HUES48 (cell line): ENCODE data around the gene DBT.
"Not testable (repeated sequence)": the region's sequence is repeated elsewhere in the genome, so short reads cannot be mapped to it uniquely, and the experiment has no call there.

ENCODE experiments used
- H3K27ac ChIP-seq: one replicate; pipeline ENCODE4 v1.7.0; 2013; ENCODE audit warnings: low read depth, low read length, inconsistent platforms
- H3K27me3 ChIP-seq: 2 replicates; pipeline ENCODE4 v1.6.1; 2013; ENCODE audit warnings: mild to moderate bottlenecking, low read length; ENCODE audit not compliant: control insufficient read depth, insufficient read depth
- H3K36me3 ChIP-seq: 2 replicates; pipeline ENCODE4 v1.6.1; 2013; ENCODE audit warnings: low read length; ENCODE audit not compliant: control insufficient read depth, insufficient read depth
- H3K4me1 ChIP-seq: 2 replicates; pipeline ENCODE4 v1.6.1; 2013; ENCODE audit warnings: mild to moderate bottlenecking, low read length; ENCODE audit not compliant: control insufficient read depth, insufficient read depth
- H3K4me3 ChIP-seq: 2 replicates; pipeline ENCODE4 v1.5.1; 2013; ENCODE audit warnings: mild to moderate bottlenecking, low read depth, low read length
- H3K9ac ChIP-seq: 2 replicates; pipeline ENCODE4 v1.6.1; 2013; ENCODE audit warnings: mild to moderate bottlenecking, low read depth, low read length, moderate library complexity
- H3K9me3 ChIP-seq: 2 replicates; pipeline ENCODE4 v1.6.1; 2013; ENCODE audit warnings: low read length; ENCODE audit not compliant: control insufficient read depth, insufficient read depth

The DBT gene

DNA sequence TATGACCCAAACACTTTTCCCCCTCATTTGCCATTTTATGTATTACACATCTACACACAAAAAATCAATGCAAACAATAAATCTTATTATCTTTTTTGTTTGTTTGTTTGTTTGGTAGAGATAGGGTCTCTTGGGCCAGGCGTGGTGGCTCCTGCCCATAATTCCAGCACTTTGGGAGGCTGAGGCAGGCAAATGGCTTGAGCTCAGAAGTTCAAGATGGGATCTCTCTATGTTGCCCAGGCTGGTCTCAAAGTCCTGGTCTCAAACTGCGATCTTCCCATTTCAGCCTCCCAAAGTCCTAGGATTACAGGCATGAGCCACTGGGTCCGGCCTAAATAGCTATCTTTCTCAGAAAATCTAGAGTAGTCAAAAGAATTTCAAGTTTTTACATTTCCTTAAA lies 1.2 kb upstream of the DBT start:
- peaks cover 19% of the 10 kb centered on the region for H3K4me1 ChIP-seq
- H3K4me3 ChIP-seq: no peak overlapping the region
- H3K36me3 ChIP-seq: peaks cover 5% of the 10 kb centered on the region; the same call in 1 of the 2 replicates

DNA sequence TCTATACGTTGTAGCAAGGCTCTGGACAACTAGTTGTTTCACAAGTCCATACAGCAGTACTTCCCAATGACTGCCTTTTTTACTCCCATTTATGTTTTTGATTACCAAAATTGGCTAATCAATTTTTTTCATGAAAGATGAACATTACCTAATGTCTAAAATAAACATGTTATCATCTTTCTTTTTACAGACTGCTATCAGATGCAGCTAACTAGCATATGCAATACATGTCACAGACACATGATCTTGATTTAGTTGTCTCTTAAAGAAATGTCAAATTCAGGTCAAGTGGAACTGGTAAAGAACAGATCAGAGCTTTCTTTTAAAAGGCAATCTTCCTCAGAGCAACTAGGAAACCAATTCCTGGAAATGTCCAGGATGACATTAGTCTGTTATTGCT lies 630 bp upstream of the DBT start:
- peak overlapping the region; percentile 16 for H3K27ac ChIP-seq
- H3K27me3 ChIP-seq: no peaks in the 10 kb centered on the region
- H3K9me3 ChIP-seq: no peaks in the 10 kb centered on the region
- peaks cover 19% of the 10 kb centered on the region for H3K4me1 ChIP-seq
- H3K9ac ChIP-seq: no peak overlapping the region
- H3K36me3 ChIP-seq: peaks cover 5% of the 10 kb centered on the region; the same call in 1 of the 2 replicates
- peak overlapping the region; percentile 95 for H3K4me3 ChIP-seq

More for the DNA sequence above, 1.2 kb upstream of the DBT start:
- no peaks in the 10 kb centered on the region for H3K27me3 ChIP-seq
- no peaks in the 10 kb centered on the region for H3K9me3 ChIP-seq
- no peak overlapping the region for H3K27ac ChIP-seq
- H3K9ac ChIP-seq: no peak overlapping the region

DNA sequence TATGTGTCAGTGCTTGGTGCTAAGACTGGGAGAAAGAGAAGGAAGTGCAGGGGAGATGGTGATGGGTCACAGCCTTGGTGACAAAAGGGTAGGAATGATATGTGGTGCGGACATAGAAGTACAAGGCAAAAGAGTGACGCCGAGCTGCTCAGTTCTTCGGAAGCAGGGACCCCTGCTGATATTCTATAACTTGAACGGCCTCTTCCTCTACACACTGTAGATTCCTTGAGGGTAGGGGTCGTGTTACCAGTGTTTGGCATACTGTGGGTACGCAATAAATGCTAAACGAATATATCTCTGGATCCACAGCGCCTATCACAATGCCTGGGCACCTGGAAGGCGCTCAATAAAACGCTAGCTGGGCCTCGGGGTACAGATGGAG lies 488 bp downstream of the DBT start:
- peak overlapping the region; percentile 95 for H3K9ac ChIP-seq

DNA sequence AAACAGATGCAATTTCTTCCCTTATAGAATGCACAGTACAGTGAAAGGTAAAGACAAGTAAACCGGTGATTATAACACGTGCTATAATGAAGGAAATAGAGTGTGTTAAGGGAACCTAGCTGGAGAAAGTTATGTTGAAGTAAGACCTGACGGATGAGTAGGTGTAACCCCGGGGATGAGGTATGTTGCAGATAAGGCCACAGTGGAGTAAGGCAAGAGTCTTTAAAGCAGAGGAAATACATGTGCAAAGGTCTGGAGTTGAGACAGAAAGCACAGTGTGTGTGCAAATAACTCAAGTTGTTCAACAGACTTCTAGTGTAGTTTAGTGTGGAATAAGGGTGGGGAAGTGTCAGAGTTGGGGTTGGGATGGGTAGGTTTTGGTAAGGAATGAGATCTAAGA lies 2.9 kb downstream of the DBT start:
- Histone ChIP-seq H3K9me3 (no peaks in the 10 kb centered on the region), H3K4me1 (peaks cover 12% of the 10 kb centered on the region), H3K36me3 (peaks cover 10% of the 10 kb centered on the region), H3K27me3 (no peaks in the 10 kb centered on the region), H3K9ac (no peak overlapping the region), H3K4me3 (no peak overlapping the region), H3K27ac (no peak overlapping the region)

More for the DNA sequence above, 488 bp downstream of the DBT start:
- Histone ChIP-seq H3K27me3 (no peaks in the 10 kb centered on the region), H3K9me3 (no peaks in the 10 kb centered on the region), H3K4me3 (peak overlapping the region; percentile 95), H3K36me3 (peaks cover 5% of the 10 kb centered on the region), H3K4me1 (peaks cover 19% of the 10 kb centered on the region), H3K27ac (peak overlapping the region; percentile 86)

DNA sequence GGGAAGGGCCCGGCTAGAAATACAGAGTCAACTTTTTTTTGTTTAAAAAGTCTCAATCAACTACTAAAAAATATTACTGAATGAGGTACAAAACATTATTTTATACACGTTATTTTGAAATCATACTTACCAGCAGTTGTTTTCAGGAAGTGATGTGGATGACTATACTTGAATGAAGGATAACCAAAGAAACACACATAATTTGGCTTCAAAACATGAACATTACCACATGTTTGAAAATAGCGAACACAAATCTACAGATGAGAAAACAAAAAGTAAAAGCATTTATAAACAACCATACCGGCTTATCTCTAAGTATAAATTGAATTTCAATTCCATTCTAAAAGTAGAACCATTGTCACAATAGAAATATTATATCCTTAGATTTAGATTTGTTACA lies 9.0 kb downstream of the DBT start:
- Histone ChIP-seq H3K36me3 (peaks cover 49% of the 10 kb centered on the region), H3K27me3 (no peaks in the 10 kb centered on the region), H3K9ac (no peak overlapping the region), H3K9me3 (no peaks in the 10 kb centered on the region), H3K4me1 (no peaks in the 10 kb centered on the region), H3K27ac (no peak overlapping the region), H3K4me3 (no peak overlapping the region)

DNA sequence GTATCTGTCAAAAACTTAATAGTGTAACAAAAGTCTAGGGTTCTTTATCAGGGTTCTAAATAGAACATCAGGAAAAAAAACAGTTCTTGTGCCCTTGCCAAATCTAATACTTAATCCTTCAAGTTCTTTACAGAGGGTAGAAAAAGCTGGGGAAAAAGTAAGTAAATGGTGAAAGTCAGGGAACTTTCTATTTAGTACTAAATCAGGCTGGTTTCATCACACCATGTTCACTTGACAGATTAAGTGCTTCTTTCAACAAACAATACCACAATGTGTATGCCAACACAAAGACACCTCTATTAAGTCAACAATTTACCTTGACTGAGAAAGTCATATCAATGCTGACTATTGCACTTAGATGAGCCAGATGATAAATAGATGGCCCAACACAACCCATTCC lies 9.7 kb downstream of the DBT start:
- no peaks in the 10 kb centered on the region for H3K4me1 ChIP-seq
- H3K9ac ChIP-seq: no peak overlapping the region
- H3K4me3 ChIP-seq: no peak overlapping the region
- H3K27ac ChIP-seq: no peak overlapping the region
- no peaks in the 10 kb centered on the region for H3K27me3 ChIP-seq
- H3K9me3 ChIP-seq: no peaks in the 10 kb centered on the region
- H3K36me3 ChIP-seq: peaks cover 56% of the 10 kb centered on the region

DNA sequence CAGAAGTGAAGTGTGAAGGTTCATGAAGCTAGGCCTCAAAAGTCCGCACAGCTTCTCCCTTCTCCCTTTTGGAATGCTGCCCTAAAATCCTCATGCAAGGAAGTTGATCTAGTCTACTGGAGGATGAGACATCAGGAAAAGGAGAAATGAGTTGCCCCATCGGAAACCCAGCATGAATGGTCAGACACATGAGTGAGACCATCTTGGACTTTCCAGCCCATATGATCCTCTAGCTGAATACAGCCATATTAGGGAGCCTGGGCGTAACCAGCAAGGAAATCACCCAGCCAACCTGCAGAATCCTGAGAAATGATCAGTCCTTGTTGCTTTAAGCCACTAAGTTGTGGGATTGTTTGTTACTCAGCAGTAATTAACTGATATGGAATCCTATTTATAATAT lies 12.5 kb downstream of the DBT start:
- Histone ChIP-seq H3K9me3 (no peaks in the 10 kb centered on the region), H3K27me3 (no peaks in the 10 kb centered on the region), H3K4me1 (no peaks in the 10 kb centered on the region), H3K9ac (no peak overlapping the region), H3K27ac (no peak overlapping the region), H3K36me3 (peaks cover 73% of the 10 kb centered on the region), H3K4me3 (no peak overlapping the region)

DNA sequence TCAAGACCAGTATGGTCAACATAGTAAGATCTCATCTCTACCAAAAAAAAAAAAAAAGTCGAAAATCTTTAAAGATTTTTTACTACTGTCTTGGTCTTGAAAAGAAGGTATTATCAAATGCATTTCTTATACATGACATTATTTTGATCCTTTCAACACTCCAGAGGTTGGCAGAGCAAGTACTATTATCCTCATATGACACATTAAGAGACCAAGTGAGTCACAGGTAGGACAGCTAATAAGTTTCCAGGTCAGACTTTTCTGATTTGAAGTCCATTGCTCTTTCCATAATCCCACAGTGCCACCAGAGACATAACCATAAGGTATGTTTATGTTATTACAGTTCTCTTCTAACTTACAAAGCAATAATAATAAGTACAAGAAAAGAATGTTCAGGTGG lies 15.2 kb downstream of the DBT start:
- no peak overlapping the region for H3K27ac ChIP-seq
- peaks cover 86% of the 10 kb centered on the region for H3K36me3 ChIP-seq
- no peak overlapping the region for H3K4me3 ChIP-seq
- H3K27me3 ChIP-seq: no peaks in the 10 kb centered on the region
- no peaks in the 10 kb centered on the region for H3K9me3 ChIP-seq
- H3K9ac ChIP-seq: no peak overlapping the region
- H3K4me1 ChIP-seq: no peaks in the 10 kb centered on the region

DNA sequence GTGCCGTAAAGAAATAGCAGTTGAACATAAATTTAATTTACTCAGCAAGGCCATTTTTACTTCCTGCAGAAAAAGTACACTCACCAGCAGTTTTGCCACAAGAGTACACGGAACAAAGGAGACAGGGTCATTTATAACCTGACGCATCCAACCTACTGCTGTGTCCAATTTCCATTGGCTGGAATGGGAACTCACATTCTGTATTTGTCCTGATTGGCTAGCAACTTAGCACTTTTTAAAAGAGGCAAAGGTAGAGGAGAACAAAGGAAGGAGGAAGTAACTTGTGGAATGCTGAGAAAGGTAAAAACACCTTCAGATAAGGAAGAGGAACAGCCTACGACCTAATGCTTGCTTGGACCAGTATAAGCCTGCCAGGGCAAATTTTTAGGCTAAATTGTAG lies 16.1 kb downstream of the DBT start:
- peaks cover 83% of the 10 kb centered on the region for H3K36me3 ChIP-seq
- not testable (repeated sequence) for H3K4me3 ChIP-seq, H3K27ac ChIP-seq, H3K9me3 ChIP-seq, H3K9ac ChIP-seq, H3K27me3 ChIP-seq, H3K4me1 ChIP-seq

DNA sequence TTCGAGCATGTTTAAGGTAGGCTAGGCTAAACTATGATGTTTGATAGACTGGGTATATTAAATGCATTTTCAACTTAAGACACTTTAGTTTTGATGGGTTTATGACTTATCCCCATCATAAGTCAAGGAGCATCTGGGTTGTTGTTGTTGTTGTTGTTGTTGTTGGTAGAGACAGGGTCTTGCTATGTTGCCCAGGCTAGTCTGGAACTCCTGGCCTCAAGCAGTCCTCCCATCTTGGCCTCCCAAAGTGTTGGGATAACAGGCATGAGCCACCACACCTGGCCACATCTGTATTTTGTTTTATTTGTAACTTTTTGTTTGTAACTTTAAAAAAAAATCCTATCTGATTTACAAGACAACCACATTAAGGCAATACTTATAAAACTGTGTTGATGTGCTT lies 17.5 kb downstream of the DBT start:
- peaks cover 81% of the 10 kb centered on the region for H3K36me3 ChIP-seq
- H3K4me3 ChIP-seq: no peak overlapping the region
- no peaks in the 10 kb centered on the region for H3K4me1 ChIP-seq
- H3K27me3 ChIP-seq: no peaks in the 10 kb centered on the region
- H3K27ac ChIP-seq: no peak overlapping the region
- H3K9ac ChIP-seq: no peak overlapping the region
- no peaks in the 10 kb centered on the region for H3K9me3 ChIP-seq

DNA sequence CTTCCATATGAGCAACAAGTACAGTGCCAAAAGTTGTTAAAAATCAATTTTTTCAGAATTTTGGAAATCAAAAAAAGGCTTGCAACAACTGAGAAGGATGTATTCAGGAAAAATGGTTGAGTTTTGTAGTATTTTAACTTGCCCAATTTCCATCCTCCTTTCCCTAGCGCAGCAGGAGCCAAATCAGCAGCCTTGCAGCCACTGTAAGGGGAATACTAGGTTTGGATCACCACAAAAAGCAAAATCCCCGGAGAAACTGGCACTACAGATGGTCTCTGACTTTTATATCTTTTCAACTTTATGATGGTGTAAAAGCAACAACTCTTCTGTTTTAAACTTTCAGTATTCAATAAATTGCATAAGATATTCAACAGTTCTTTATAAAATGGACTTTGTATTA lies 17.9 kb downstream of the DBT start:
- Histone ChIP-seq H3K4me1 (no peaks in the 10 kb centered on the region), H3K36me3 (peaks cover 77% of the 10 kb centered on the region), H3K9me3 (no peaks in the 10 kb centered on the region), H3K27me3 (no peaks in the 10 kb centered on the region), H3K9ac (no peak overlapping the region), H3K27ac (no peak overlapping the region), H3K4me3 (no peak overlapping the region)

DNA sequence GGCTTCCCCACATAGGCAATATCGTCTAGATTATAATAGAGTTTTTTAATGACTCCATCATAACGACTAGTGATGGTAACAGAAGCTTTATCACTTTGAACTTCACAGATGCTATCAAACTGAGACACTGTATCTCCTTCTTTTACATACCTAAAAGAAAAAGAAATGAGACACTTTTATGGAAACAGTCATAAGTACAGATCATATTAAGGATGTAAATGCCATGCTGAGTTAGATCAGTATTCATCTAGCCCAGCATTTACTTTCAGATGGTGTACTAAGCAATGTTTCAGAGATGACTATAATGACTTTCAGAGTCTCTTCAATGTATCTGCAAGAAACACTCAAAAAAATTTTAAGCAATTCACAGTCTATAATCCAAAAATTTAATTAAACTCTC lies 18.9 kb downstream of the DBT start:
- Histone ChIP-seq H3K27me3 (no peaks in the 10 kb centered on the region), H3K4me1 (no peaks in the 10 kb centered on the region), H3K36me3 (peaks cover 70% of the 10 kb centered on the region), H3K27ac (no peak overlapping the region), H3K9ac (no peak overlapping the region), H3K9me3 (no peaks in the 10 kb centered on the region), H3K4me3 (no peak overlapping the region)
